ENCODE results near the gene PICALM. TPM values are rescaled to one million over a fixed set of nuclear protein-coding genes. Genes with fewer than 3 reads are reported as not detected.

Gene PICALM
- total RNA-seq (2022) (321 and 331 TPM in 2 replicates), Bru-seq, nascent RNA (percentile 99 among the genes with signal in this experiment), BruChase-seq, experiment 1, labeled RNA remaining after a 2-hour chase (percentile 98 among the genes with signal in this experiment), BruChase-seq, experiment 2, labeled RNA remaining after a 6-hour chase (percentile 98 among the genes with signal in this experiment)
- long read RNA-seq, transcript PICALM-219 (20 exons, 3,474 nt), result major isoform, 12 of 90 reads
- long read RNA-seq, partial matches to known transcripts, result 19 of 90 reads
- long read RNA-seq, other reads (novel, unspliced or antisense), result 56 of 90 reads

- H3K4me3 Mint-ChIP-seq (ENCODE audit: unreplicated experiment), result peak within 1 kb of the TSS; percentile 95
- POLR2A ChIA-PET, result interaction anchor here (0.6 to 3.4 kb wide), 20 partner anchors 10 to 1237 kb away, joined by 3 to 24 read pairs (median 5); partner anchors contain the start of genes EED and TMEM126B
- H3K36me3 ChIP-seq (ENCODE audit: control insufficient read depth, insufficient read depth, low read length), result no peaks in the 10 kb centered on the region
- no peak for TF ChIP-seq CTCF (IDR thresholded peaks at IDR 0.05; ENCODE audit: insufficient read depth in 1 of 2, low read depth in 1 of 2, low read length in 1 of 2, severe bottlenecking in 1 of 2, unreplicated experiment in 1 of 2)
- CTCF ChIA-PET, result interaction anchor here (0.6 to 3.5 kb wide), 15 partner anchors 13 to 214 kb away, joined by 3 to 40 read pairs (median 6); partner anchors contain the start of gene CCDC83
- H3K9me3 ChIP-seq, result no peaks in the 10 kb centered on the region
- DNase-seq, result peak; percentile 100
- peak within 1 kb of the TSS; percentile 85 for H3K27ac Mint-ChIP-seq (ENCODE audit: unreplicated experiment)
- BruUV-seq (replicated peaks), result no TSS peak
- no peaks in the 10 kb centered on the region for H3K27me3 Mint-ChIP-seq (ENCODE audit: insufficient read depth, unreplicated experiment)
- peaks cover 24% of the 10 kb centered on the region for H3K4me1 Mint-ChIP-seq (ENCODE audit: low read depth, unreplicated experiment)
- intact Hi-C loops (cut with micrococcal nuclease; ENCODE audit: unreplicated experiment), result loop anchor here (1.0 to 10.0 kb wide), 6 partner anchors 55 to 746 kb away; partner anchors contain the start of genes EED and HIKESHI
- H3K4me1 ChIP-seq, result peaks cover 24% of the 10 kb centered on the region
- H3K27me3 ChIP-seq (replicated peaks; ENCODE audit: control insufficient read depth, insufficient read depth, low read length), result no peaks in the 10 kb centered on the region
- H3K36me3 Mint-ChIP-seq (ENCODE audit: insufficient read depth, unreplicated experiment), result peaks cover 27% of the 10 kb centered on the region
- peak within 1 kb of the TSS; percentile 91 for H3K4me3 ChIP-seq (ENCODE audit: low read depth, low read length)
- no peaks in the 10 kb centered on the region for H3K9me3 Mint-ChIP-seq (ENCODE audit: unreplicated experiment)
Measured at GRCh38 chr11:86068951-86069407, at the start of gene PICALM. TSS of gene PICALM (minus strand) at chr11:86069084. CDS start at chr11:86068780, 304 bp downstream.

GRCh38 chr11:86118253-86118652 lies 49.4 kb upstream of the PICALM start:
- no peaks in the 10 kb centered on the region for H3K36me3 Mint-ChIP-seq (ENCODE audit: insufficient read depth, unreplicated experiment)
- Histone ChIP-seq H3K9me3 (no peaks in the 10 kb centered on the region), H3K4me1 (peaks cover 81% of the 10 kb centered on the region), H3K36me3 (ENCODE audit: control insufficient read depth, insufficient read depth, low read length) (no peaks in the 10 kb centered on the region), H3K27me3 (replicated peaks; ENCODE audit: control insufficient read depth, insufficient read depth, low read length) (no peaks in the 10 kb centered on the region), H3K4me3 (ENCODE audit: low read depth, low read length) (no peak overlapping the region)
- H3K27ac Mint-ChIP-seq (ENCODE audit: unreplicated experiment), result no peak overlapping the region
- POLR2A ChIA-PET, result no interaction called here
- intact Hi-C loops (cut with micrococcal nuclease; ENCODE audit: unreplicated experiment), result loop anchor here (2.0 kb wide), 1 partner anchor 51 kb away; no protein-coding TSS in a partner anchor
- H3K27me3 Mint-ChIP-seq (ENCODE audit: insufficient read depth, unreplicated experiment), result no peaks in the 10 kb centered on the region
- no peak for DNase-seq
- BruUV-seq (replicated peaks), result no TSS peak
- TF ChIP-seq CTCF (IDR thresholded peaks at IDR 0.05; ENCODE audit: insufficient read depth in 1 of 2, low read depth in 1 of 2, low read length in 1 of 2, severe bottlenecking in 1 of 2, unreplicated experiment in 1 of 2), result no peak
- CTCF ChIA-PET, result interaction anchor here (0.8 to 1.2 kb wide), 2 partner anchors 50 to 112 kb away, joined by 3 to 4 read pairs; no protein-coding TSS in a partner anchor
- no peaks in the 10 kb centered on the region for H3K9me3 Mint-ChIP-seq (ENCODE audit: unreplicated experiment)
- no peak overlapping the region for H3K4me3 Mint-ChIP-seq (ENCODE audit: unreplicated experiment)
- peaks cover 49% of the 10 kb centered on the region for H3K4me1 Mint-ChIP-seq (ENCODE audit: low read depth, unreplicated experiment)

- Mint-ChIP-seq H3K36me3 (ENCODE audit: insufficient read depth, unreplicated experiment) (no peaks in the 10 kb centered on the region), H3K27me3 (ENCODE audit: insufficient read depth, unreplicated experiment) (no peaks in the 10 kb centered on the region), H3K4me1 (ENCODE audit: low read depth, unreplicated experiment) (peaks cover 43% of the 10 kb centered on the region), H3K27ac (ENCODE audit: unreplicated experiment) (no peak overlapping the region), H3K9me3 (ENCODE audit: unreplicated experiment) (peaks cover under 1% of the 10 kb centered on the region), H3K4me3 (ENCODE audit: unreplicated experiment) (no peak overlapping the region)
- no peak overlapping the region for H3K4me3 ChIP-seq (ENCODE audit: low read depth, low read length)
- H3K36me3 ChIP-seq (ENCODE audit: control insufficient read depth, insufficient read depth, low read length), result no peaks in the 10 kb centered on the region
- H3K9me3 ChIP-seq, result no peaks in the 10 kb centered on the region
- CTCF ChIA-PET, result interaction anchor here (0.8 kb wide), 1 partner anchor 112 kb away, joined by 4 read pairs; no protein-coding TSS in a partner anchor
- H3K27me3 ChIP-seq (replicated peaks; ENCODE audit: control insufficient read depth, insufficient read depth, low read length), result no peaks in the 10 kb centered on the region
- POLR2A ChIA-PET, result interaction anchor here (0.7 kb wide), 1 partner anchor 125 kb away, joined by 3 read pairs; no protein-coding TSS in a partner anchor
- no TSS peak for BruUV-seq (replicated peaks)
- no peak for TF ChIP-seq CTCF (IDR thresholded peaks at IDR 0.05; ENCODE audit: insufficient read depth in 1 of 2, low read depth in 1 of 2, low read length in 1 of 2, severe bottlenecking in 1 of 2, unreplicated experiment in 1 of 2)
- intact Hi-C loops (cut with micrococcal nuclease; ENCODE audit: unreplicated experiment), result loop anchor here (2.0 kb wide), 1 partner anchor 51 kb away; no protein-coding TSS in a partner anchor
- peaks cover 76% of the 10 kb centered on the region for H3K4me1 ChIP-seq
- DNase-seq, result no peak
Measured at GRCh38 chr11:86117712-86118063, 48.8 kb upstream of the PICALM start.

All from Caco-2 (cell line).